ENCODE data around the gene IGSF9B. TPM values are rescaled to one million over a fixed set of nuclear protein-coding genes. Genes with fewer than 3 reads are reported as not detected.

The IGSF9B gene
- total and polyA plus RNA-seq, 2 of the 13 experiments (the other 11 are each of a cell fraction or from before 2014, with no cell fraction given): not detected

DNA sequence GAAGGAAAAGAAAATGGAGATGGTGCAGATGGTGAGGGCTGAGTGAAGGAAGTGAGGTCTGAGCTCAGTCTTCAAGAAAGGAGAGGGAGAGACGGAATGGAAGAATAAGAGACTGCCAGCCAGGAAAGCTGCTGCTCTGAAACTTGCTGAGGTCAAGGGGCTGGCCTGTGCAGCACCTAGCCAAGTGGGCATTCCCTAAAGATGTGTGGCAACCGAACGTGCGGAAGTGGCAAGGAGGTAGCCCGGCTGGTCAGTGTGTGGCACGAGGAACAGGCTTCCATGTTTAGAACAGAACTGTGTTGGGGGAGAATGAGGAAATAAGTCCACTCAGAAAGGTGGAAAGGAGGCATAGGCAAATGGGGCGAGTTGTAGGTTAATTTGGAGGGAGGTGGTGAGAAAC lies 7.6 kb upstream of the IGSF9B start:
- 24% methylated on average over 7 of the region's 7 CpGs for whole genome bisulfite sequencing (ENCODE audit: low lambda C conversion rate)

More for the DNA sequence above, 7.6 kb upstream of the IGSF9B start:
- Histone ChIP-seq H3K4me2 (ENCODE audit: low read depth, low read length) (no peak overlapping the region), H3K79me2 (ENCODE audit: insufficient read depth, low read length) (no peaks in the 10 kb centered on the region), H3K36me3 (replicated peaks in 1 of 2; ENCODE audit: control insufficient read depth in 1 of 2, insufficient read depth in 2 of 2, low read length in 2 of 2) (no peaks in the 10 kb centered on the region), H4K20me1 (ENCODE audit: insufficient read depth, low read length) (no peaks in the 10 kb centered on the region), H3K4me3 (replicated peaks in 1 of 3; ENCODE audit: insufficient read depth in 1 of 3, low read depth in 2 of 3, low read length in 3 of 3) (no peak overlapping the region), H3K27me3 (ENCODE audit: control insufficient read depth in 1 of 2, insufficient read depth in 2 of 2, low read length in 2 of 2) (peaks cover 3 to 30% of the 10 kb centered on the region in 2 experiments; a peak in 2 of 5 replicates), H3K9ac (ENCODE audit: insufficient read depth, low read depth, low read length) (no peak overlapping the region), H2AFZ (ENCODE audit: low read length) (no peak overlapping the region), H3K4me1 (ENCODE audit: insufficient read depth, low read length) (no peaks in the 10 kb centered on the region), H3K9me3 (ENCODE audit: low read length) (no peaks in the 10 kb centered on the region), H3K27ac (ENCODE audit: extremely low read length, insufficient read depth, low read length) (no peak overlapping the region)
- ATAC-seq: no peak
- no peak for DNase-seq (ENCODE audit: low spot score)
- FAIRE-seq: no peak
- no TSS peak for BruUV-seq (replicated peaks)
- TF ChIP-seq CBX5 (CRISPR knock-in tag; IDR thresholded peaks at IDR 0.05; ENCODE audit: borderline replicate concordance) (no peak), MAFK (conservative IDR thresholded peaks at IDR 0.05 in 1 of 2, IDR thresholded peaks at IDR 0.05 in 1 of 2; ENCODE audit: low read length in 2 of 2) (no peak), ZNF501 (CRISPR knock-in tag; IDR thresholded peaks at IDR 0.05) (no peak), THAP11 (CRISPR knock-in tag; IDR thresholded peaks at IDR 0.05) (no peak), KDM4B (CRISPR knock-in tag; IDR thresholded peaks at IDR 0.05) (no peak), RXRB (CRISPR knock-in tag; IDR thresholded peaks at IDR 0.05; ENCODE audit: borderline replicate concordance) (no peak)
- TF ChIP-seq, protein P1, sequence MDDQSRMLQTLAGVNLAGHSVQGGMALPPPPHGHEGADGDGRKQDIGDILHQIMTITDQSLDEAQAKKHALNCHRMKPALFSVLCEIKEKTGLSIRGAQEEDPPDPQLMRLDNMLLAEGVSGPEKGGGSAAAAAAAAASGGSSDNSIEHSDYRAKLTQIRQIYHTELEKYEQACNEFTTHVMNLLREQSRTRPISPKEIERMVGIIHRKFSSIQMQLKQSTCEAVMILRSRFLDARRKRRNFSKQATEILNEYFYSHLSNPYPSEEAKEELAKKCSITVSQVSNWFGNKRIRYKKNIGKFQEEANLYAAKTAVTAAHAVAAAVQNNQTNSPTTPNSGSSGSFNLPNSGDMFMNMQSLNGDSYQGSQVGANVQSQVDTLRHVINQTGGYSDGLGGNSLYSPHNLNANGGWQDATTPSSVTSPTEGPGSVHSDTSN (CRISPR knock-in tag; IDR thresholded peaks at IDR 0.05; ENCODE audit: borderline replicate concordance): no peak
- TF ChIP-seq, protein P2, sequence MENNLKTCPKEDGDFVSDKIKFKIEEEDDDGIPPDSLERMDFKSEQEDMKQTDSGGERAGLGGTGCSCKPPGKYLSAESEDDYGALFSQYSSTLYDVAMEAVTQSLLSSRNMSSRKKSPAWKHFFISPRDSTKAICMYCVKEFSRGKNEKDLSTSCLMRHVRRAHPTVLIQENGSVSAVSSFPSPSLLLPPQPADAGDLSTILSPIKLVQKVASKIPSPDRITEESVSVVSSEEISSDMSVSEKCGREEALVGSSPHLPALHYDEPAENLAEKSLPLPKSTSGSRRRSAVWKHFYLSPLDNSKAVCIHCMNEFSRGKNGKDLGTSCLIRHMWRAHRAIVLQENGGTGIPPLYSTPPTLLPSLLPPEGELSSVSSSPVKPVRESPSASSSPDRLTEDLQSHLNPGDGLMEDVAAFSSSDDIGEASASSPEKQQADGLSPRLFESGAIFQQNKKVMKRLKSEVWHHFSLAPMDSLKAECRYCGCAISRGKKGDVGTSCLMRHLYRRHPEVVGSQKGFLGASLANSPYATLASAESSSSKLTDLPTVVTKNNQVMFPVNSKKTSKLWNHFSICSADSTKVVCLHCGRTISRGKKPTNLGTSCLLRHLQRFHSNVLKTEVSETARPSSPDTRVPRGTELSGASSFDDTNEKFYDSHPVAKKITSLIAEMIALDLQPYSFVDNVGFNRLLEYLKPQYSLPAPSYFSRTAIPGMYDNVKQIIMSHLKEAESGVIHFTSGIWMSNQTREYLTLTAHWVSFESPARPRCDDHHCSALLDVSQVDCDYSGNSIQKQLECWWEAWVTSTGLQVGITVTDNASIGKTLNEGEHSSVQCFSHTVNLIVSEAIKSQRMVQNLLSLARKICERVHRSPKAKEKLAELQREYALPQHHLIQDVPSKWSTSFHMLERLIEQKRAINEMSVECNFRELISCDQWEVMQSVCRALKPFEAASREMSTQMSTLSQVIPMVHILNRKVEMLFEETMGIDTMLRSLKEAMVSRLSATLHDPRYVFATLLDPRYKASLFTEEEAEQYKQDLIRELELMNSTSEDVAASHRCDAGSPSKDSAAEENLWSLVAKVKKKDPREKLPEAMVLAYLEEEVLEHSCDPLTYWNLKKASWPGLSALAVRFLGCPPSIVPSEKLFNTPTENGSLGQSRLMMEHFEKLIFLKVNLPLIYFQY (CRISPR knock-in tag; IDR thresholded peaks at IDR 0.05; ENCODE audit: borderline replicate concordance): no peak
- TF ChIP-seq, protein P3, sequence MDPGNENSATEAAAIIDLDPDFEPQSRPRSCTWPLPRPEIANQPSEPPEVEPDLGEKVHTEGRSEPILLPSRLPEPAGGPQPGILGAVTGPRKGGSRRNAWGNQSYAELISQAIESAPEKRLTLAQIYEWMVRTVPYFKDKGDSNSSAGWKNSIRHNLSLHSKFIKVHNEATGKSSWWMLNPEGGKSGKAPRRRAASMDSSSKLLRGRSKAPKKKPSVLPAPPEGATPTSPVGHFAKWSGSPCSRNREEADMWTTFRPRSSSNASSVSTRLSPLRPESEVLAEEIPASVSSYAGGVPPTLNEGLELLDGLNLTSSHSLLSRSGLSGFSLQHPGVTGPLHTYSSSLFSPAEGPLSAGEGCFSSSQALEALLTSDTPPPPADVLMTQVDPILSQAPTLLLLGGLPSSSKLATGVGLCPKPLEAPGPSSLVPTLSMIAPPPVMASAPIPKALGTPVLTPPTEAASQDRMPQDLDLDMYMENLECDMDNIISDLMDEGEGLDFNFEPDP (CRISPR knock-in tag; conservative IDR thresholded peaks at IDR 0.05): no peak
- ChIA-PET CTCF (ENCODE audit: low intra/inter-chr PET ratio, low total read pairs) (no interaction called here), POLR2A (no interaction called here)
- intact Hi-C loops (cut with micrococcal nuclease; ENCODE audit: unreplicated experiment): no loop called here
- in situ Hi-C loops (cut with HindIII; ENCODE audit: extremely low pct_ligation_motif_present, low pct_unique_long_range_greater_than_20kb): no loop called here
